ENCODE measurements around the gene SIPA1L3.

GRCh38 chr19:37946132-37946531 lies 39.1 kb downstream of the SIPA1L3 start:
- TF ChIP-seq ZNF274 (IDR thresholded peaks at IDR 0.05; ENCODE audit: low read depth, low read length) (no peak), YY1 (IDR thresholded peaks at IDR 0.05; ENCODE audit: insufficient read depth, insufficient read length) (no peak)
